ENCODE measurements around the gene CCNL1. TPM values are rescaled to one million over a fixed set of nuclear protein-coding genes. Genes with fewer than 3 reads are reported as not detected.
A peak's percentile ranks its signal among the peaks of the same experiment; 100 is the strongest.

Gene CCNL1
- total and polyA plus RNA-seq, 5 donors from 2014 or later: 48.7 to 1,080 (median 66.0) TPM

DNA sequence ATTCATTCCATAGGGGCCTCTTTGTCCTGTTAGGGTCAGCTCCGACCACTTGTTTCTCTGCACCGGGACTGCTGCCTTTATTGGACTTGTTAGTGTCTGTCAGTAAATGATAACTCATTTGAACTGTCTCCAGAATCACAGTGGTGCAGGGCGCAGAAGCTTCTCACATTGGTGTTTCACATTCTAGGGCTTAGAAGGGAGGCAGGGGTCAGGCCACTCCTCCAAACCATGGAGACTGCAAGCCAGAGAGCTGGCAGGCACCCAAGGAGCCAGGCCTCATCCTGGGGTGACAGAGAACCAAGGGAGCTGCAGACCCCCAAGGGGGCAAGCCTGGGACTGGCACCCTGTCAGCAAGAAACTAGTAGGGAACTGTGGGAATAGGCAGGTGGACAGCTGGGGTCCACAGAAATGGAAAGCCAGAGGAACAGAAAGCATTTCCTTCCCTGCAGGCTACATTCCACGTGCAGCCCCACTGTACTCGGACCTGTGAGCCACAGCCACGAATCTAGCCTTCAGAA is 49.1 kb downstream of the CCNL1 start:
- Histone ChIP-seq H3K27ac (ENCODE audit: insufficient read depth, low read length, poor library complexity, severe bottlenecking) (no peak overlapping the region), H3K4me1 (ENCODE audit: control insufficient read depth, insufficient read depth, low read length, poor library complexity, severe bottlenecking) (no peaks in the 10 kb centered on the region), H3K27me3 (ENCODE audit: control insufficient read depth, insufficient read depth, low read length) (no peaks in the 10 kb centered on the region), H3K36me3 (ENCODE audit: control insufficient read depth, insufficient read depth, low read length) (no peaks in the 10 kb centered on the region), H3K9me3 (ENCODE audit: control insufficient read depth in 2 of 2, low read length in 2 of 2) (no peaks in the 10 kb centered on the region), H3K4me3 (ENCODE audit: low read depth, low read length) (no peak overlapping the region)
- DNase-seq: no peak
- no peak overlapping the region for H3K4me3 Mint-ChIP-seq
- no peak for ATAC-seq (ENCODE audit: low read depth in 2 of 2)
- no peaks in the 10 kb centered on the region for H3K9me3 Mint-ChIP-seq
- no peaks in the 10 kb centered on the region for H3K27me3 Mint-ChIP-seq
- no peaks in the 10 kb centered on the region for H3K36me3 Mint-ChIP-seq
- H3K4me1 Mint-ChIP-seq: peaks cover 0 to 16% (median 3%) of the 10 kb centered on the region in 4 donors
- H3K27ac Mint-ChIP-seq: no peak overlapping the region

DNA sequence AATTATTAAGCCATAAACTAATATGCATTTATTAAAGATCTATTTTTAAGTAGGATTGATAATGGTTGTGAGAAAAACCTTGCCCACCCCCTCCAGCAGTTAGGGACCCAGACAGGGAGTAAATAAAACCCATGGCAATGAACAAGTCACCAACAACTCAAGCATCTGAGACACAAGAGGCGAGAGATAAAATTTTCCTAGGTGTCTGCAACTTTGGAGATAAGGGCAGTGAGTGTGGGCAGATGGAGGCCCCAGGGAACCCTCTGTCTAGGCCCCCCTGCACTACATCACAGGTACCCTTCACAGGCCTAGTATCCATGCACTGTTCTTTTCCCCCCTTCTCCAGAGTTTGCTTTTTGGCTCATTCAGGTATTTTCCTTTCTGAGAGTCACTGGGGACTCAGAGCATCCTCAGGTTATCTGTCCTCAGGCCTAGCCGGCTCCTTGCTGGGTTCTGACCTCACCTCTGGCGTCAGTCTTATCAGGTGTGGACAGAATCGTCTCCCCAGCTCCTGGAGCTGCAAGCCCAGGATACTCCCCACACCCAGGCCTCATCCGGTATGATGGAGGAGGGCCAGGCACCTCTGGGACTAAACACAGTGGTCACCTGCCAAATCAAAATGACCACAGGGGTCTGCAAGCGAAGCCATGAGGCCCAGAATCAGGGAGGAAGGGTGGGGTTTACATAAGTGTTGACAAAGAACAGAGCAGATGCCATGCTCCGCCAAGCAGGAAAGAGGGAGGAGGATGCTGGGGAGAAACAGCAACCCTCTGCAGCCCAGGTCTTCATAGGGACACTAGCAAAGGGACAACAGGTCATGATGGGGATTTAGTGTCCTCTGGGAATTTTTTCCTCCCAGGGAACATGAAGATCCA is 50.4 kb downstream of the CCNL1 start:
- Histone ChIP-seq H3K27ac (ENCODE audit: insufficient read depth, low read length, poor library complexity, severe bottlenecking) (no peak overlapping the region), H3K4me1 (ENCODE audit: control insufficient read depth, insufficient read depth, low read length, poor library complexity, severe bottlenecking) (peaks cover 12% of the 10 kb centered on the region), H3K9me3 (ENCODE audit: control insufficient read depth in 2 of 2, low read length in 2 of 2) (no peaks in the 10 kb centered on the region), H3K4me3 (ENCODE audit: low read depth, low read length) (no peak overlapping the region), H3K36me3 (ENCODE audit: control insufficient read depth, insufficient read depth, low read length) (no peaks in the 10 kb centered on the region), H3K27me3 (ENCODE audit: control insufficient read depth, insufficient read depth, low read length) (no peaks in the 10 kb centered on the region)
- no peak for DNase-seq
- Mint-ChIP-seq H3K4me3 (no peak overlapping the region), H3K27me3 (no peaks in the 10 kb centered on the region), H3K27ac (peak overlapping the region in 1 of 3 donors; percentile 76), H3K4me1 (peaks cover 0 to 29% (median 14%) of the 10 kb centered on the region in 4 donors), H3K36me3 (no peaks in the 10 kb centered on the region), H3K9me3 (no peaks in the 10 kb centered on the region)
- ATAC-seq (ENCODE audit: low read depth in 2 of 2): no peak

- Mint-ChIP-seq H3K9me3 (no peaks in the 10 kb centered on the region), H3K27ac (no peak overlapping the region), H3K36me3 (no peaks in the 10 kb centered on the region), H3K27me3 (no peaks in the 10 kb centered on the region), H3K4me3 (peak overlapping the region in 1 of 4 donors; percentile 26), H3K4me1 (peaks cover 4 to 47% (median 28%) of the 10 kb centered on the region in 4 donors)
- Histone ChIP-seq H3K27me3 (ENCODE audit: control insufficient read depth, insufficient read depth, low read length) (no peaks in the 10 kb centered on the region), H3K27ac (ENCODE audit: insufficient read depth, low read length, poor library complexity, severe bottlenecking) (no peak overlapping the region), H3K4me3 (ENCODE audit: low read depth, low read length) (no peak overlapping the region), H3K4me1 (ENCODE audit: control insufficient read depth, insufficient read depth, low read length, poor library complexity, severe bottlenecking) (peaks cover 24% of the 10 kb centered on the region), H3K36me3 (ENCODE audit: control insufficient read depth, insufficient read depth, low read length) (no peaks in the 10 kb centered on the region), H3K9me3 (ENCODE audit: control insufficient read depth in 2 of 2, low read length in 2 of 2) (no peaks in the 10 kb centered on the region)
- DNase-seq: no peak
- no peak for ATAC-seq (ENCODE audit: low read depth in 2 of 2)
Observed at GRCh38 chr3:157107644-157108133, 52.3 kb downstream of the CCNL1 start.

GRCh38 chr3:157107037-157107436 is 52.9 kb downstream of the CCNL1 start:
- Mint-ChIP-seq H3K27me3 (no peaks in the 10 kb centered on the region), H3K27ac (peak overlapping the region in 2 of 3 donors; percentile 72 to 82), H3K4me3 (peak overlapping the region in 1 of 4 donors; percentile 64), H3K36me3 (no peaks in the 10 kb centered on the region), H3K4me1 (peaks cover 4 to 47% (median 28%) of the 10 kb centered on the region in 4 donors), H3K9me3 (no peaks in the 10 kb centered on the region)
- Histone ChIP-seq H3K27ac (ENCODE audit: insufficient read depth, low read length, poor library complexity, severe bottlenecking) (no peak overlapping the region), H3K9me3 (ENCODE audit: control insufficient read depth in 2 of 2, low read length in 2 of 2) (no peaks in the 10 kb centered on the region), H3K36me3 (ENCODE audit: control insufficient read depth, insufficient read depth, low read length) (no peaks in the 10 kb centered on the region), H3K27me3 (ENCODE audit: control insufficient read depth, insufficient read depth, low read length) (no peaks in the 10 kb centered on the region), H3K4me3 (ENCODE audit: low read depth, low read length) (no peak overlapping the region), H3K4me1 (ENCODE audit: control insufficient read depth, insufficient read depth, low read length, poor library complexity, severe bottlenecking) (peaks cover 24% of the 10 kb centered on the region)
- DNase-seq (no peak), ATAC-seq (ENCODE audit: low read depth in 2 of 2) (no peak)

- Mint-ChIP-seq H3K4me3 (peak overlapping the region; percentile 11 to 66 (median 49)), H3K27me3 (no peaks in the 10 kb centered on the region), H3K9me3 (no peaks in the 10 kb centered on the region), H3K27ac (peak overlapping the region; percentile 77 to 87 (median 82)), H3K36me3 (no peaks in the 10 kb centered on the region), H3K4me1 (peaks cover 4 to 56% (median 28%) of the 10 kb centered on the region in 4 donors)
- ATAC-seq (ENCODE audit: low read depth in 2 of 2): peak in 1 of 2 donors; percentile 61
- H3K27me3 ChIP-seq (ENCODE audit: control insufficient read depth, insufficient read depth, low read length): no peaks in the 10 kb centered on the region
- DNase-seq: peak in 2 of 3 donors; percentile 34 to 49
- H3K4me3 ChIP-seq (ENCODE audit: low read depth, low read length): peak overlapping the region; percentile 16
- no peaks in the 10 kb centered on the region for H3K9me3 ChIP-seq (ENCODE audit: control insufficient read depth in 2 of 2, low read length in 2 of 2)
- H3K27ac ChIP-seq (ENCODE audit: insufficient read depth, low read length, poor library complexity, severe bottlenecking): peak overlapping the region; percentile 52
- peaks cover 24% of the 10 kb centered on the region for H3K4me1 ChIP-seq (ENCODE audit: control insufficient read depth, insufficient read depth, low read length, poor library complexity, severe bottlenecking)
- no peaks in the 10 kb centered on the region for H3K36me3 ChIP-seq (ENCODE audit: control insufficient read depth, insufficient read depth, low read length)
Observed at GRCh38 chr3:157104928-157105652, 54.9 kb downstream of the CCNL1 start.

DNA sequence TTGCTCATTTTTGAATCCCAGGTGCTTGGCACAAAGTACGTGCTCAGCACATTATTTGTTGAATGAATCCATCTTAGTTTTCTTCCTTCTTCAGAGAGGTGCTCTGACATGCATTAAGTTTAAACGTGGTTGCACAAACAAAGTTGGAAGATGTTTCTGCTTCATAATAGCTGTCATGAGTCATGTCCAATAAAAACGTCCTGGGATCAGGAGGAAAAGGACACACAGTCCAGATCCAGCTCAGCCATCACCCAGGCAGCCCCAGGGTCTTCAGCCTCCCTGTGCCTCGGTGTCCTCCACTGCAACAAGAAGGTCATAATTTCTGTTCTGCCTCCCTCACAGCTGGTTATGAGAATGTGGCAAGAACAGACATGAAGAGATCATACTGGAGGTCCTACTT is 55.4 kb downstream of the CCNL1 start:
- peak overlapping the region; percentile 49 to 87 (median 82) for H3K27ac Mint-ChIP-seq
- no peaks in the 10 kb centered on the region for H3K27me3 Mint-ChIP-seq
- no peak for ATAC-seq (ENCODE audit: low read depth in 2 of 2)

DNA sequence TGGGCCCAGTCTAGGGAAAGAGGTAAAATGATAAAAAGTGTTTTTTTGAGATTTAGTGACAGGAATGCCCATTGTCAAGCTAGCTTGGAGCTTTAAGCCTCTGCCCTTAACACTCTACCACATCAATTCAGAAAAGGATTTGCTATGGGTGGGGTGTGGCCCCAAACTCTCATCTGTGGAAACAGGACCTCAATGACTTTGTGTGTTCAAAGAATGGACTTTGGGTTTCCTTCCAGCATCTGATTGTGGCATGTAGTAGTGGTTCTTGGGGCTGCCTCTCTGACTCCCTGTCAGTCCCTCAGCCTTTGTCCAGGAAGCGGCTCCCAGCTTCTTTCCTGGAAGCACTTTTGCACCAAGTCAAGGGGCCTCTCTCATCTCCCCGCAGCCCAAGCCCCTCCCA is 56.1 kb downstream of the CCNL1 start:
- peaks cover 10 to 63% (median 29%) of the 10 kb centered on the region in 4 donors for H3K4me1 Mint-ChIP-seq
- peak overlapping the region in 2 of 4 donors; percentile 25 to 53 for H3K4me3 Mint-ChIP-seq
- no peaks in the 10 kb centered on the region for H3K27me3 Mint-ChIP-seq
- Histone ChIP-seq H3K4me1 (ENCODE audit: control insufficient read depth, insufficient read depth, low read length, poor library complexity, severe bottlenecking) (peaks cover 24% of the 10 kb centered on the region), H3K36me3 (ENCODE audit: control insufficient read depth, insufficient read depth, low read length) (no peaks in the 10 kb centered on the region), H3K27ac (ENCODE audit: insufficient read depth, low read length, poor library complexity, severe bottlenecking) (peak overlapping the region; percentile 72), H3K9me3 (ENCODE audit: control insufficient read depth in 2 of 2, low read length in 2 of 2) (no peaks in the 10 kb centered on the region), H3K4me3 (ENCODE audit: low read depth, low read length) (peak overlapping the region; percentile 42), H3K27me3 (ENCODE audit: control insufficient read depth, insufficient read depth, low read length) (no peaks in the 10 kb centered on the region)
- H3K9me3 Mint-ChIP-seq: no peaks in the 10 kb centered on the region
- DNase-seq (peak in 1 of 3 donors; percentile 44), ATAC-seq (ENCODE audit: low read depth in 2 of 2) (no peak)
- H3K27ac Mint-ChIP-seq: peak overlapping the region; percentile 82 to 91 (median 87)
- H3K36me3 Mint-ChIP-seq: no peaks in the 10 kb centered on the region

More for the DNA sequence above, 55.4 kb downstream of the CCNL1 start:
- H3K27ac ChIP-seq (ENCODE audit: insufficient read depth, low read length, poor library complexity, severe bottlenecking): peak overlapping the region; percentile 52
- peaks cover 24% of the 10 kb centered on the region for H3K4me1 ChIP-seq (ENCODE audit: control insufficient read depth, insufficient read depth, low read length, poor library complexity, severe bottlenecking)
- H3K36me3 ChIP-seq (ENCODE audit: control insufficient read depth, insufficient read depth, low read length): no peaks in the 10 kb centered on the region
- peak overlapping the region; percentile 13 to 53 (median 22) for H3K4me3 Mint-ChIP-seq
- DNase-seq: no peak
- H3K4me1 Mint-ChIP-seq: peaks cover 4 to 57% (median 28%) of the 10 kb centered on the region in 4 donors
- no peaks in the 10 kb centered on the region for H3K27me3 ChIP-seq (ENCODE audit: control insufficient read depth, insufficient read depth, low read length)
- no peaks in the 10 kb centered on the region for H3K9me3 ChIP-seq (ENCODE audit: control insufficient read depth in 2 of 2, low read length in 2 of 2)
- no peak overlapping the region for H3K4me3 ChIP-seq (ENCODE audit: low read depth, low read length)
- no peaks in the 10 kb centered on the region for H3K36me3 Mint-ChIP-seq
- no peaks in the 10 kb centered on the region for H3K9me3 Mint-ChIP-seq
